SK-N-SH (cell line): ENCODE results near the gene TM9SF4. TPM values are rescaled to one million over a fixed set of nuclear protein-coding genes. Genes with fewer than 3 reads are reported as not detected.

Experiments used
- CTCF ChIA-PET: fragments of 300-600, 350-600 bp; formaldehyde crosslinking; extraction: SDS; loops from one replicate; lab custom pipeline; 2021; lab: Yijun Ruan, JAX
- POLR2A ChIA-PET: fragments of 350-600 bp; sonication (Branson Sonifier 250); formaldehyde crosslinking; extraction: SDS; loops from one replicate; lab custom pipeline; 2020; ENCODE audit warnings: antibody characterized with exemption, inconsistent platforms; lab: Yijun Ruan, JAX
- DNase-seq: peaks from one replicate; pipeline ENCODE4 v3.0.0; 2012
- H2AFZ ChIP-seq: fragments of 200-600 bp; sonication (generic); 2 replicates; pipeline ENCODE4 v1.8.1; 2016; ENCODE audit warnings: antibody characterized with exemption, mild to moderate bottlenecking, low read depth
- H3F3A ChIP-seq: fragments of 200-600 bp; sonication (generic); replicated peaks from 2 replicates; pipeline ENCODE3; 2016; ENCODE audit warnings: antibody characterized with exemption, mild to moderate bottlenecking; ENCODE audit not compliant: insufficient read depth
- H3K27ac ChIP-seq, 2 experiments: fragments of 200-500 bp in 1 of 2; fragments of 200-600 bp in 1 of 2; sonication (Bioruptor generic) in 1 of 2; sonication (generic), shearing (Covaris generic) in 1 of 2; 2 replicates each; pipeline versions ENCODE4 v1.5.1 to v1.6.1; 2014 to 2016; ENCODE audit warnings: low read depth in 2 of 2, inconsistent platforms in 1 of 2, low read length in 1 of 2, mild to moderate bottlenecking in 1 of 2, mixed read lengths in 1 of 2
- H3K27me3 ChIP-seq: fragments of 200-600 bp; sonication (generic), shearing (Covaris generic); 2 replicates; pipeline ENCODE4 v1.6.1; 2016; ENCODE audit warnings: mixed run types; ENCODE audit not compliant: insufficient read depth
- H3K36me3 ChIP-seq, 2 experiments: fragments of 200-500 bp in 1 of 2; fragments of 200-600 bp in 1 of 2; sonication (Bioruptor generic) in 1 of 2; sonication (generic) in 1 of 2; replicated peaks in 1 of 2; 2 replicates each; pipeline versions ENCODE3 to v1.5.1; 2014 to 2016; ENCODE audit warnings: low read length in 1 of 2, mild to moderate bottlenecking in 1 of 2; ENCODE audit not compliant: insufficient read depth in 2 of 2, control insufficient read depth in 1 of 2
- H3K4me1 ChIP-seq, 2 experiments: fragments of 200-500 bp in 1 of 2; fragments of 200-600 bp in 1 of 2; sonication (Bioruptor generic) in 1 of 2; sonication (generic), shearing (Covaris generic) in 1 of 2; 2 replicates each; pipeline versions ENCODE4 v1.5.1 to v1.6.1; 2014 to 2016; ENCODE audit warnings: low read depth in 1 of 2, low read length in 1 of 2, mixed run types in 1 of 2; ENCODE audit not compliant: insufficient read depth in 2 of 2, control insufficient read depth in 1 of 2
- H3K4me2 ChIP-seq: fragments of 200-600 bp; sonication (generic), shearing (Covaris generic); 2 replicates; pipeline ENCODE4 v1.6.1; 2017; ENCODE audit warnings: mixed run types
- H3K4me3 ChIP-seq, 2 experiments: fragments of 200-500 bp in 1 of 2; fragments of 200-600 bp in 1 of 2; sonication (Bioruptor generic) in 1 of 2; sonication (generic), shearing (Covaris generic) in 1 of 2; 2 replicates each; pipeline versions ENCODE4 v1.5.1 to v1.8.1; 2014 to 2016; ENCODE audit warnings: low read depth in 2 of 2, inconsistent platforms in 1 of 2, low read length in 1 of 2, mild to moderate bottlenecking in 1 of 2, mixed read lengths in 1 of 2, moderate library complexity in 1 of 2
- H3K79me2 ChIP-seq: fragments of 200-600 bp; sonication (generic); 2 replicates; pipeline ENCODE4 v1.8.1; 2017; ENCODE audit warnings: mild to moderate bottlenecking; ENCODE audit not compliant: insufficient read depth
- H3K9ac ChIP-seq: fragments of 200-600 bp; sonication (generic); 2 replicates; pipeline ENCODE4 v1.6.1; 2017; ENCODE audit warnings: mixed run types
- H3K9me2 ChIP-seq: fragments of 200-600 bp; sonication (generic); 2 replicates; pipeline ENCODE4 v1.6.1; 2017; ENCODE audit warnings: mixed run types
- H3K9me3 ChIP-seq: fragments of 200-600 bp; sonication (generic); 2 replicates; pipeline ENCODE4 v1.6.1; 2017; ENCODE audit warnings: mixed run types, mild to moderate bottlenecking, moderate library complexity
- H4K20me1 ChIP-seq: fragments of 200-600 bp; sonication (generic); 2 replicates; pipeline ENCODE4 v1.6.1; 2017; ENCODE audit warnings: mild to moderate bottlenecking, mixed run types; ENCODE audit not compliant: insufficient read depth
- CHD2 ChIP-seq: fragments of 150-350 bp; IDR thresholded peaks from 2 replicates; pipeline ENCODE4 v1.6.1; 2018; ENCODE audit warnings: low read length; ENCODE audit not compliant: partially characterized antibody
- EP300 ChIP-seq, 2 experiments: IDR thresholded peaks; 2 replicates each; pipeline versions ENCODE4 v1.4.0 to v1.6.1; 2012; ENCODE audit warnings: borderline replicate concordance in 1 of 2, low read depth in 1 of 2, low read length in 1 of 2
- EZH2phosphoT487 ChIP-seq: fragments of 200-600 bp; sonication (generic); IDR thresholded peaks from 2 replicates; pipeline ENCODE4 v1.6.1; 2017; ENCODE audit warnings: low read depth, mixed run types, mild to moderate bottlenecking, antibody characterized with exemption, moderate library complexity, borderline replicate concordance
- FOSL2 ChIP-seq: IDR thresholded peaks from 2 replicates; pipeline ENCODE4 v1.4.0; 2012; ENCODE audit warnings: low read depth, mild to moderate bottlenecking, moderate library complexity, borderline replicate concordance
- FOXJ3 ChIP-seq: sonication (generic); formaldehyde crosslinking; IDR thresholded peaks from 2 replicates; pipeline ENCODE4 v1.5.1; 2020; ENCODE audit warnings: mild to moderate bottlenecking, missing genetic modification reagents
- NRF1 ChIP-seq: IDR thresholded peaks from 2 replicates; pipeline ENCODE4 v1.6.1; 2012; ENCODE audit warnings: low read depth, mild to moderate bottlenecking, low read length
- POLR2AphosphoS5 ChIP-seq: IDR thresholded peaks from 2 replicates; pipeline ENCODE4 v1.6.1; 2012; ENCODE audit warnings: low read depth, low read length
- RAD21 ChIP-seq: IDR thresholded peaks from 2 replicates; pipeline ENCODE4 v1.6.1; 2012; ENCODE audit warnings: mild to moderate bottlenecking, low read length
- RCOR1 ChIP-seq: fragments of 150-350 bp; IDR thresholded peaks from 2 replicates; pipeline ENCODE4 v1.6.1; 2017; ENCODE audit warnings: antibody characterized with exemption, low read length
- RFX5 ChIP-seq: IDR thresholded peaks from 2 replicates; pipeline ENCODE4 v1.6.1; 2012; ENCODE audit warnings: mild to moderate bottlenecking, improper control_type of control experiment, low read length
- RXRA ChIP-seq: IDR thresholded peaks from 2 replicates; pipeline ENCODE4 v1.4.0; 2012; ENCODE audit warnings: low read depth, mild to moderate bottlenecking, borderline replicate concordance
- TCF12 ChIP-seq: IDR thresholded peaks from 2 replicates; pipeline ENCODE4 v1.4.0; 2012
- TEAD4 ChIP-seq: IDR thresholded peaks from 2 replicates; pipeline ENCODE4 v1.4.0; 2012; ENCODE audit warnings: mild to moderate bottlenecking, borderline replicate concordance; ENCODE audit not compliant: insufficient read depth
- USF1 ChIP-seq: IDR thresholded peaks from 2 replicates; pipeline ENCODE4 v1.4.0; 2012; ENCODE audit warnings: low read depth, borderline replicate concordance
- YY1 ChIP-seq: IDR thresholded peaks from 2 replicates; pipeline ENCODE4 v1.4.0; 2012; ENCODE audit warnings: low read depth, mild to moderate bottlenecking
- WGBS: methylation state at CpG from one replicate; pipeline ENCODE4 v1.1.6; 2017; ENCODE audit warnings: low lambda C conversion rate; 5-methylcytosine and 5-hydroxymethylcytosine counted together
- polyA plus RNA-seq, 3 experiments: library from polyadenylated mRNA; depleted of rRNA; stranded (reverse); fragments of >200 nt; gene quantifications; 2 replicates each; pipeline ENCODE4 v1.2.3, GENCODE V29; 2012
- TF ChIP-seq, protein P1 (sequence below): fragments of 200-600 bp; sonication (generic); IDR thresholded peaks from 2 replicates; pipeline ENCODE4 v1.6.1; 2017; ENCODE audit warnings: antibody characterized with exemption, mild to moderate bottlenecking, moderate library complexity
- TF ChIP-seq, protein P2 (sequence below): IDR thresholded peaks from 2 replicates; pipeline ENCODE4 v1.4.0; 2012; ENCODE audit warnings: low read depth, borderline replicate concordance

The TM9SF4 gene
- polyA plus RNA-seq, 1 of the 3 experiments (the other 2 are of a cell fraction) = 61.0 TPM

- no peak overlapping the region for H3K9ac ChIP-seq
- H3K4me1 ChIP-seq = peaks cover 0 to 11% of the 10 kb centered on the region in 2 experiments; a peak in 3 of 4 replicates
- no peaks in the 10 kb centered on the region for H4K20me1 ChIP-seq
- POLR2A ChIA-PET = no interaction called here
- TF ChIP-seq, protein P1, sequence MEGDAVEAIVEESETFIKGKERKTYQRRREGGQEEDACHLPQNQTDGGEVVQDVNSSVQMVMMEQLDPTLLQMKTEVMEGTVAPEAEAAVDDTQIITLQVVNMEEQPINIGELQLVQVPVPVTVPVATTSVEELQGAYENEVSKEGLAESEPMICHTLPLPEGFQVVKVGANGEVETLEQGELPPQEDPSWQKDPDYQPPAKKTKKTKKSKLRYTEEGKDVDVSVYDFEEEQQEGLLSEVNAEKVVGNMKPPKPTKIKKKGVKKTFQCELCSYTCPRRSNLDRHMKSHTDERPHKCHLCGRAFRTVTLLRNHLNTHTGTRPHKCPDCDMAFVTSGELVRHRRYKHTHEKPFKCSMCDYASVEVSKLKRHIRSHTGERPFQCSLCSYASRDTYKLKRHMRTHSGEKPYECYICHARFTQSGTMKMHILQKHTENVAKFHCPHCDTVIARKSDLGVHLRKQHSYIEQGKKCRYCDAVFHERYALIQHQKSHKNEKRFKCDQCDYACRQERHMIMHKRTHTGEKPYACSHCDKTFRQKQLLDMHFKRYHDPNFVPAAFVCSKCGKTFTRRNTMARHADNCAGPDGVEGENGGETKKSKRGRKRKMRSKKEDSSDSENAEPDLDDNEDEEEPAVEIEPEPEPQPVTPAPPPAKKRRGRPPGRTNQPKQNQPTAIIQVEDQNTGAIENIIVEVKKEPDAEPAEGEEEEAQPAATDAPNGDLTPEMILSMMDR = no peak
- TF ChIP-seq, protein P2, sequence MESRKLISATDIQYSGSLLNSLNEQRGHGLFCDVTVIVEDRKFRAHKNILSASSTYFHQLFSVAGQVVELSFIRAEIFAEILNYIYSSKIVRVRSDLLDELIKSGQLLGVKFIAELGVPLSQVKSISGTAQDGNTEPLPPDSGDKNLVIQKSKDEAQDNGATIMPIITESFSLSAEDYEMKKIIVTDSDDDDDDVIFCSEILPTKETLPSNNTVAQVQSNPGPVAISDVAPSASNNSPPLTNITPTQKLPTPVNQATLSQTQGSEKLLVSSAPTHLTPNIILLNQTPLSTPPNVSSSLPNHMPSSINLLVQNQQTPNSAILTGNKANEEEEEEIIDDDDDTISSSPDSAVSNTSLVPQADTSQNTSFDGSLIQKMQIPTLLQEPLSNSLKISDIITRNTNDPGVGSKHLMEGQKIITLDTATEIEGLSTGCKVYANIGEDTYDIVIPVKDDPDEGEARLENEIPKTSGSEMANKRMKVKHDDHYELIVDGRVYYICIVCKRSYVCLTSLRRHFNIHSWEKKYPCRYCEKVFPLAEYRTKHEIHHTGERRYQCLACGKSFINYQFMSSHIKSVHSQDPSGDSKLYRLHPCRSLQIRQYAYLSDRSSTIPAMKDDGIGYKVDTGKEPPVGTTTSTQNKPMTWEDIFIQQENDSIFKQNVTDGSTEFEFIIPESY = no peak
- TF ChIP-seq RFX5 (no peak), RCOR1 (no peak), RAD21 (no peak), USF1 (no peak), FOXJ3 (CRISPR knock-in tag) (no peak), CHD2 (no peak)
- H3K36me3 ChIP-seq = peaks cover 39 to 54% of the 10 kb centered on the region in 2 experiments
- no peaks in the 10 kb centered on the region for H3K27me3 ChIP-seq
- H3F3A ChIP-seq = no peaks in the 10 kb centered on the region
- no peak overlapping the region for H3K4me2 ChIP-seq
- H3K27ac ChIP-seq = no peak overlapping the region
- CTCF ChIA-PET = interaction anchor here (1.5 to 1.9 kb wide), 3 partner anchors 8 to 494 kb away, joined by 3 to 5 read pairs (median 3); no protein-coding TSS in a partner anchor
- no peak overlapping the region for H3K4me3 ChIP-seq
- no peaks in the 10 kb centered on the region for H3K79me2 ChIP-seq
- no peaks in the 10 kb centered on the region for H3K9me3 ChIP-seq
- no peak overlapping the region for H2AFZ ChIP-seq
- no peak for DNase-seq
- 96% methylated on average over 4 of the region's 4 CpGs for WGBS
- no peaks in the 10 kb centered on the region for H3K9me2 ChIP-seq
Measured at GRCh38 chr20:32158943-32159660, 49.6 kb downstream of the TM9SF4 start.

GRCh38 chr20:32159766-32160221 is 50.3 kb downstream of the TM9SF4 start:
- Histone ChIP-seq H3F3A (no peaks in the 10 kb centered on the region), H4K20me1 (no peaks in the 10 kb centered on the region), H3K27me3 (no peaks in the 10 kb centered on the region), H3K9me3 (no peaks in the 10 kb centered on the region), H3K9me2 (no peaks in the 10 kb centered on the region), H2AFZ (no peak overlapping the region), H3K36me3 (peaks cover 35 to 54% of the 10 kb centered on the region in 2 experiments), H3K4me3 (no peak overlapping the region), H3K9ac (no peak overlapping the region), H3K4me1 (peaks cover 0 to 11% of the 10 kb centered on the region in 2 experiments; a peak in 3 of 4 replicates), H3K4me2 (no peak overlapping the region), H3K27ac (no peak overlapping the region), H3K79me2 (no peaks in the 10 kb centered on the region)
- no peak for TF ChIP-seq EP300 (IDR thresholded peaks at IDR 0.05; ENCODE audit: borderline replicate concordance in 1 of 2, low read depth in 1 of 2, low read length in 1 of 2)
- TF ChIP-seq RCOR1 = no peak
- no peak for TF ChIP-seq TEAD4
- no peak for TF ChIP-seq FOSL2
- TF ChIP-seq YY1 = no peak
- TF ChIP-seq EZH2phosphoT487 = no peak
- no peak for TF ChIP-seq TCF12
- no peak for TF ChIP-seq RXRA
- TF ChIP-seq POLR2AphosphoS5 = no peak
- no peak for TF ChIP-seq NRF1
- ChIA-PET POLR2A (no interaction called here), CTCF (interaction anchor here (0.9 to 1.9 kb wide), 4 partner anchors 9 to 493 kb away, joined by 3 to 5 read pairs (median 4); no protein-coding TSS in a partner anchor)
- no peak for DNase-seq
- WGBS = 91% methylated on average over 5 of the region's 5 CpGs
